Fibroblast of peridontal ligament (primary cell): ENCODE measurements around the gene ZNF462.
"Not testable (repeated sequence)": the region's sequence is repeated elsewhere in the genome, so short reads cannot be mapped to it uniquely, and the experiment has no call there.

Experiments used
- DNase-seq: peaks from one replicate; pipeline ENCODE4 v3.0.0-alpha.2; 2010; ENCODE audit errors: extremely low read depth

ZNF462 gene

DNA sequence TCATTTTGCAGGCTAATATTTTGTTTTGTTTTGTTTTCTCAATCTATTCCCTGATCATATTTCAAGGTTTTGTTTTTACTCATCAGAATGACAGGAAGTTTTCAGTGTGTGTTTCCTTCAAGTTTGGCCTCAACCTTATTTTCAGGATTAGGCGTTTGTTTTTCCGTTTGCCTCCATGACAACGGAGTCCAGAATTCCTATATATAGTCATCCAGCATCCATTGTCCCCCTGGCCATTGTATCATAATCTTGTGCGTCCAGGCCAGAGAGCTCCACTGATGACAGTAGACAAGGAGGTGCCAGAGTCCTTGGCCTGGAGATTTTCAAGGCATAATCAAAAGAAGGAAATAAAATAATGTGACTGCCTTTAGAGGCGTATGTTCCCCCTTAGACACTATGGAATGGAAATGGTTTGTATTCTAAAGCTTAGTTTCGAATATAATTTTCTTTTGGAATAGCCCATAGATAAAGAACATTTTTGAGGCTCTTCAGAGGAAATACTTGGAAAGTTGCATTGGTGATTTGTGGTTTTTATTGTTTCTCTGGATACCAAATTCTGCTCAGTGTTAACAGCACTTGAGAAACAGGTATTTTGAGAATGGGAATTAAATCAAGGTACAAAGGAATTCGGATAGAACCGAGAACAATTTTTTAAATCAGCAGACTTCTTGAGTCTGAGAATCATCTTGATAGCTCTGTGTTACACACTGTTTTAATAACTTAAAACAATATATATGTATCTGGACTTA lies 99.8 kb downstream of the ZNF462 start:
- DNase-seq = peak; percentile 13

DNA sequence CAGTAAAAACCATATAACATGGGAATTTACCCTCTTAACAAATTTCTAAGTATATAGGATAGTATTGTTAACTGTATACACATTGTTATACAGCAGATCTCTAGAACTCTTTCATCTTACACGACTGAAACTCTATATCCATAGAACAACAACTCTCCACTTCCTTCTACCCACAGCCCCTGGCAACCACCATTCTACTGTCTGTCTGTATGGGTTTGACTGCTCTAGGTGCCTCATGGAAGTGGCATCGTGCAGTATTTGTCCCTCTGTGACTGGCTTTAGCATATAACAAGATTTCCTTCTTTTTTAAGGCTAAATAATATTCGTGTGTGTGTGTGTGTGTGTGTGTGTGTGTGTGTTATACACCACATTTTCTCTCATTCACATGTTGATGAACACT lies 100.7 kb downstream of the ZNF462 start:
- DNase-seq = no peak

DNA sequence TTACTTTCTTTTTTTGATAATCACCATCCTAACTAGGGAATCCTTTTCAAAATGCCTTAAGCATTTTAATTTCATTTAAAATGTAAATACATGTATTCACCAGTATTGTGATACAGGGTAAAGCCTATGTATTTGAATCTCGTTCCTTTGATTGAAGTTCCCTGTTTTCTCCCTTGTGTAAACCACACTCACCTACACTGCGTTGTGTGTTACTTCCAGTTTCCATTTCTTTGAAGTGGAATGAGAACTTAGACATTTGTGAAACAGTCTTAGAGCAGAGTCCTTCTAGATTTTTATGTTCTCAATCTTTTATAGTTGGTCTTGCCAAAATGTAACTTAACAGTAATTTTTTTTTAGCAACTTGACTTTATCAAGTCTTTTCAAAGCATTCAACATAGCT lies 101.4 kb downstream of the ZNF462 start:
- DNase-seq = no peak

DNA sequence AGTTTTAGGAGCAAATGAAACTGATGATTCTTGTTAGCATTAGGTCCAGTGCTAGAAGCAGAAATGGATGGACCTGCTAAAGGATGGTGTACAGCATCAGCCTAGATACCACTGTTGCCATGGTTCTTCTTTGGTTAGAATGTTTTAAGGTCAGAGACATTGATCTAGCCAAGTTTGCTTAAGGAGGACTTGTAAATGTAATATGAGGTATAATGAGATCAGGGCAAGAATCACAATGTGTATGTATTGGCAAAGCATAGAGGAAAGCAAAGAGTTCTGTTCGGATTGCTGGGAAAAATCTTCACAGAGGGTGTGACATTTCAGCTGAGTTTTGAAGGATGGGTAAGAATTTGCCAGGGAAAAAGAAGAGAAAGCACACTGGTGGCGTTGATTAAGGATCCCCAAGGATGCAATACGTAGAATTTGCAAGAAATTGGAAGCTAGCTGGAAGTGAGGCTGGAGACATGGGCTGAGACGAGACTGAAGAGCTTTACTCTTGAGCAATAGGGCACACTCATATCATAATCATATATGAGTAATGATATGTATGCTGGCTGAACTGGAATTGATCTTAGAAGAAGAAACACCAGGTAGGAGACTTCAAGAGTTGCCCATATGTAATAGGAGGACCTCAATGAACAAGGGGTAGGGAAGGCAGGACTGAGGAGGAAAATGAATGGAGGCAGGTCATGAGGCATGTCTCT lies 102.0 kb downstream of the ZNF462 start:
- DNase-seq = peak; percentile 61

DNA sequence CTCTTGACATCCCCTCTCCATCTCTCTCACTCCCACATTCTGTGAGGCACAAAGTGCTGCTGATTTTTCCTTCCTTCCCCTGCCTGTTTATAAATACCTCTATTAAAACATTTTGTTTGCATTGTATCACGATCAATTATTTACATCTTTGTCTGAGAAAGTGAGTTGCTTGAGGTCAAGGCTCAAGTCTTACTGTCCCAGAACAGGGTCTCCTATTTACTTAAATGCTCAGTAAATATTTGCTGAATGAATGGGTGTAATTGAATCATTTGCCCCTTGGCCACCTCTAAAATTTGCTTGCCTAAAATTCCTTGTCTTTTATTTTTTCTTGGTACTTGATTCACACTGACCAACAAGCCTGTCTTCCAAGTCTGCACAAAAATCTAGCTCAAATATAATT lies 103.5 kb downstream of the ZNF462 start:
- no peak for DNase-seq

DNA sequence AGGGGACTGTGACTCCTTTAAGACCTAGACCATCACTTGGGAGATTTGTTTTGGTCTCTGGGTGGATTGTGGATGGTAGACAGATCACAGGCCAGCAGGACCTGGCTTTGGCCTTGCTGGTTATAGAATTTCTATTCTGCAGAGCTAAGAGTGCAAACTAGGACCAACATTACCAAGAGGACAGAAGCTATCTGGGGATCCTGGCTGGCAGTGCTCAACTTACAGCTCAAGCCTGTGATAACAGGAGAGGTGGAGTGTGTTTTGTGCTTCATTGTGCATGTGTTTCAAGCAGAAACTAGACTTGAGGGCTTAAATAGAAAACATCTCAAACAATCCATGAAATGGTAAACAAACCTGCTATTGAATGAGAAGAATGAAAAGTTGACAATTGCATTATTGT lies 106.7 kb downstream of the ZNF462 start:
- no peak for DNase-seq

DNA sequence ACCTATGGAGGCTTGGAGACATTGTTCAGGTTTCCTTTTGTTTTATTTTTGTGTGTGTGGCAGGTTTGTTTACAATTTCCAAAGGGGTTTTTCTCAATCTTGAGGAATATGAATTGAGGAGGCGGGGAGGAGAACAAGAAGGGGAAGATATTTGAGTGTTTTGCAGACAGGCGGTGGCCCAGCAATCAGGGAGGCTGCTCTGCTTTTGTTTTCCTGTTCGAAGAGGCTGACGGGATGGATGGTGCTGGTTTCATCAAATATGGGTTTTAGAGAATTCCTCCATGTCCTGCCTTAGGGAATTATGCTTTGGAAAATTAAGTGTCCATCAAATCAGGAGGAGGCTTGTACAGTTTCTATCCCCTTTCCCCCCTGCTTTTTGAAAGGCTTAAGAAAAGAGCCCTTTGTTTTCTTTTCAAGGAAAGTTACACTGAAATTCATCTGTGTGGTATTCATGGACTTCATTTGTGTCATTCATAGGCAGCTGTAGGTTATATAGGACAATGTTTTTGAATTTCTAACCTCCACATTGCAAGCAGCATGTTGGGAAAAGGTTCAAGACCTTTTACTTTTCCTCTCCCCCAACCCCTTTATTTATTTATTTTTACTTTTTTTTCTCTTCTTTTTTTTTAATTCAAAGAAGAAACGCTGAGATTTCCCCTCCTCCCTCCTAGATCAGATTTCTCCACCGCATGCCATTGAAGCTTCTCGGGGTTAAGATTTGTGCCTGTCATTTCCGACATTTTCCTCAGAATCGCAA lies 107.4 kb downstream of the ZNF462 start:
- DNase-seq = peak; percentile 14

DNA sequence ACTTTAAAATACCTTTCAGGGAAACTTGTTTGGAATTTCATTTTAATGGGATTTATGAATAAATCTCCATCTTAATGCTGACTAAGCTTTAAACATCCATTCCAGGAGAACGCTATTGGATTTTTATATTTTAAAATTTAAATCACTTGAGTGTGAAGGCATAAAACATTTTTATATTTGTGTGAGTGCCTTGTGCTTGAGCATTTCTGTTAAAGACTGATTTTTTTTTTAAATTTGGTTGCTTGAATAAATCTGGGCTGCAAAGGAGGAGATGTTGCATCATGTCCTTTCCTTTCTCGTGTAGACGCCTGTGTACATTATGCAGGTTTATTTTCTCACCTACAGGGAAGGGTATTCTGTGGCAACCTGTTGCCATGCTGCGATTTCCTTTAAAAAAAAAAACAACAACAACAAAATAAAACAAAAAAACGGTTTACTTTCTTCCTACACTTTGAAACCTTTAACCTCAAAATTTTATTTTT lies 108.1 kb downstream of the ZNF462 start:
- DNase-seq = no peak

DNA sequence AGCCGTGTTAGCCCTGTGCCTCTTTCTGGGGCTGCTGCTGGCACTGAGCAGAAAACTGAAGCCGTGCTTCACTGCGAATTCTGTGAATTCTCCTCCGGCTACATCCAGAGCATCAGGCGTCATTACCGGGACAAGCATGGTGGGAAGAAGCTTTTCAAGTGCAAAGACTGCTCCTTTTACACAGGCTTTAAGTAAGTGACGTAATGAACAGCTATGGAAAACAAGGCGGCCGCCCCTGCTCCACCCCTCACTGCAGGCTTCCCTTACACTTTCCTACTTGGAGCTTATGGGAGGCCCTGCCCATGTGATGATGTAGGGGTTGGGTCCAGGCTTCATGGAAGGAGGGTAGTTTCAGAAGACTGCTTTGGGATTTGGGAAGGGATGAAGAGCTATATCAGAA lies 109.1 kb downstream of the ZNF462 start:
- no peak for DNase-seq

DNA sequence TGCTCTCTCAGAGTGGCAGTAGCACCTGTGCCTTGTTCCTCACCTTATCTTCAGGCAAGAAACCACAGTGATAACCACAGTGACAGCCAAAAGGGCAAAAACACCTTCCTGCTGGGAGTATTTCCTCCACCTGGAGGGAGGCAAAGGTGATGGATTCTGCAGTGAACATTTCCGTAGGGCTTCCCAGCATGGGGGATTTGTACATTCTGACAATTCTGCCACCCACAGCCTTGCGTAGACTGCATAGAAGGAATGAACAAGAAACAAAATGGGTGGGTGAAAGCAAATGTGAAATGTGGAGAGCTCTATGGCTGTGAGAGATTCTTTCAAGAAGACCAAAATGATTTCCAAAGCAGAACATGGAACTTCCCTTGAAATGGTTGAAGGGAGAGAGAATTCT lies 111.4 kb downstream of the ZNF462 start:
- no peak for DNase-seq

DNA sequence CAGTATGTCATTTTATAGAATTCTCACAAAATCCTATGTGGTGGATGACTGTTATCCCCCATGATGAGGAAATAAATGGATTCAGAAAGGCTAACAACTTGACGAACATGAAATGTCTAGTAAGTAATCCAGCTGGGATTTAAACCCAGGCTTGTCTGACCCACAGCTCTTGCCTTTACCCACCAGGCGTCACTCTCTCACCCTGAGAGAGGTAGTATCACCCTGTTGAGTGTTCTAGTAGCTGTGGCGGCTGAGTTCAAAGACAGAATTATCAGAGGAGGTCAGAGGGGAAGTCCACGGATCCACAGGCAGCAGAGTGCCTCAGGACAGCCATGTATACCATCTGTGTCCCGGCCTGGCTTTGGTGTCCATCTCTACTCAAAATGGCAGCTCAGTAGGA lies 113.8 kb downstream of the ZNF462 start:
- DNase-seq = no peak

DNA sequence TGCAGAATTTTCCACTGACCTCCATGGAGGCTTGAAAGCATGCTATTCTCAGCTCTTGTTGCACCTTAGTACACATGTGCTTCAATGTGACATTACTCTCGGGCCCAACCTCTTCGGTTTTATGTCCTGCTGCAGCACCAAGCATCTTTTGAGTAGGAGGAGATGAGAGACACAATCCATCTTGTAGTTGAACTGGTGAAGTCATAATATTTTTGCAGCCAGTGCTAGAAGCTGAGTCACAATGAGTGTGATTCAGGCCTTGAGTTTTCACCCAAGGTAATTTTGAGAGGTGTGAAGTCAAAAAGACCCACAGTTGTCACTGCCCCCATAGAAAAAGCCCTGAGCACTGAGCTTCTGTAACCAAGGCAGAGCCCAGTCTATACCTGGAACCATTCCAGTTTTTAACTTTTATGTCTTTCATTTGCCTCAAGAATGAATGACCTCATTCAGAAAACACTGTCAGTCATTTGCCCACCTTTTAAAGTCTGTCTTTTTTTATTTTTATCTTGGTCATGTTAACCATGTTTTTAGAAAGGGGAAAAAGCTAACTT lies 117.7 kb downstream of the ZNF462 start:
- DNase-seq = no peak

DNA sequence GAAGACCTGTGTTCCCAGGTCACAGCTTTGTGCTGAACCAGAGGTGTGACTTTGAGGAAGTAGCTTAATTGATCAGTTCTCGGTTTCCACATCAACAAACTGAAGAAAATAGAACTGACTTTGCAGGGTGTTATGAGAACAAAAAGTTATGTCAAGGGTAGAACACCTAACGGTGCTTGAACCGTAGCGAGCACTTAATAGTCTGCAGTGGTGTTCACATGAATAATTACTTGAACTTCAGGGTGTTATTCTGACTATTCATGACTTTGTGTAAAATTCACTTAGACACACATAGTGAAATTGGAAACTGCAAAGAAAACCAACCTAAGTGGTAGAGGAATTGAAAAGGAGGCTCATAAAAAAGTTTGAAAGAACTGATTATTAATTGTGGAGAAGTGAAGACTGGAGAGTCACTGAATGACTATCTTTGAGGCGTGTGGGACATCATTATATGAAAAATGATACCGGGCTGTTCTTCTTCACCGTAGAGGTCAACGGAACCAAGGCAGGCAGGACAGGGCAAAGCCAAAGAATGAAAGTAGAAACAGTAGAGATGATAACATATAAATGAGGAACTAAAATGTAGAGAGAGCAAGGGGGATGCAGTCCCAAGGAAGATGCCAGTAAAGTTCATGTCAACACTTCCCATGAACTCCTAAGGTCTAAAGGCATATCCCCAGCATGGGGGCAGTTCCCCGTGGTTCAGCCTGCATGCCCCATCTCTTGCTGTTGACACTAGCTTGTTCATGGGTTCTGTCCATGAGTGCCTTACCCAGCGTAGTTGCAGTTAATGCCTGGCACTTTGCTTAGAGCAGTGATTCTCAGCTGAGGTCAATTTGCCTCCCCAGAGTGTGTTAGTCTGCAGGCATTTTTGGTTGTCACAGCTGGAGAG lies 118.7 kb downstream of the ZNF462 start:
- DNase-seq = no peak

DNA sequence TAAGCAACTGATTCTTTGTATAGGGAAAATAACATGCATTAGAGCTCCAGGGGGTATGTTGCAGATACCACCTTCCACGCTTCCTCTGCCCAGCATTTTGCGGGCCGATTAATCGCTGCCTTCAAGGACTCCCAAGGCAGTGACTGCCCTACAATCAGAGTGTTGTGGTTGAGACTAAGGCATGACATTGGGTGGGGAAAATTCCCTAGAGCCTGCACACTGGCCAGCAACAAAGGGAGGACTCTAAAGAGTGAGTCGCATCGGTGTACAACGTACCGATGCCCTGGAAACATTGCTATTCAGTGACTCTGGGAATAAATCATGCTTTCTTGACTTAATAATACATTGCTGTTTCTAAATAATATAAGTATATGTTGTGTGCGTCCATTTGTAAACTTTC lies 119.7 kb downstream of the ZNF462 start:
- no peak for DNase-seq

DNA sequence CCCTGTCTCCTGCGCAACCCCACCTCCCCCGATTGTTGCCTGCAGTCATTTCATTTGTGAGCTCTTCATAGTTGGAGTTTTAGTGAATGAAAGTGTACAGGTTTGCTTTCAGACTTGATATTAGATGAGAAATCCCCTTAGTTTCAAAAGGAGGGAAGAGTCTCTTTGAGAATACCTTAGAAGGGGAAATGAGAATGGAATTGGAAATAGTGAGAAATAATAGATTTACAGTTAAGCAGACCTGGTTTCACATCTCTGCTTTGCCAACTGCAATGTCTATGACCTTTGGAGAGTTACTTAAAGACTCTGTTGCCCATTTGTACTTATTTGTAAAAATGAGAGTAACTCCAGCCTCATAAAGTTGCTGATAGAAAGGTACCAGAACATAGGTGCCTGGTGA lies 120.4 kb downstream of the ZNF462 start:
- no peak for DNase-seq

DNA sequence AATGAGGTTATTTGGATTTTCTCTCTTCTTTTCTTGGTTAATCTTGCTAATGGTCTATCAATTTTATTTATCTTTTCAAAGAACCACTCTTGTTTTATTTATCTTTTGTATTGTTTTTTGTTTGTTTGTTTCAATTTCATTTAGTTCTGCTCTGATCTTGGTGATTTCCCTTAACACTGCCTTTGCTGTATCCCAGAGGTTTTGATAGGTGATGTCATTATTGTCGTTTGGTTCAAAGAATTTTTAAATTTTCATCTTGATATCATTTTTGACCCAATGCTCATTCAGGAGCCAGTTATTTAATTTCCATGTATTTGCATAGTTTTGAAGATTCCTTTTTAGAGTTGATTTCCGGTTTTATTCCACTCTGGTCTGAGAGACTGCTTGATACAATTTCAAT lies 126.9 kb downstream of the ZNF462 start:
- DNase-seq = not testable (repeated sequence)

DNA sequence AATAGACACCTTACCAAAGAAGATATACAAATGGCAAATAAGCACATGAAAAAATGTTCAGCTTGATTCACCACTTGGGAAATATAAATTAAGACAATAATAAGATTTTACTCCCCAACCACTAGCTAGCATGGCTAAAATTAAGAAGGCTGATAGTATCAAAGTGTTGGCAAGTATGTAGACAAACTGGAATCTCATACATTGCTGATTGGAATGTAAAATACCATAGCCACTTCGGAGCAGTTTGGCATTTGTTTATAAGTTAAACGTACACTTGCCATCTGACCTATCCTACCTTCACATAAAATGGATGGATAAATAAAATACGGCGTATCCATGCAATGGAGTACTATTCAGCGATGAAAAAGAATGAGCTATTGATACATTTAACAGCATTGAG lies 129.2 kb downstream of the ZNF462 start:
- DNase-seq = no peak

DNA sequence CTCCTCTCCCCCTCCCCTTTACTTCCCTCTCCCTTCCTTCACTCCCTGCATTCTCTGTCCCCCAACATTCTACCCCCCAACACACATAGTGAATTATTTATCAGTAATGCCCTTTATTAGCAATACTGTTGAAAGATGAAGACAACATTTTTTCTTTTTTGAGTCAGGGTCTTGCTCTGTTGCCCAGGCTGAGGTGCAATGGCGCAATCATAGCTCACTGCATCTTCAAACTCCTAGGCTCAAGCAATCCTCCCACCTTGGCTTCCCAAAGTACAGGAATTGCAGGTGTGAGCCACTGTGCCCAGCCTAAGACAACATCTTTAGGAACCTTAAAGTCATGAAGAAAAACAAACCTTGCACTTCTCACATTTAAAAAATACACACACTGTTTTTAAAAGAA lies 130.6 kb downstream of the ZNF462 start:
- no peak for DNase-seq

DNA sequence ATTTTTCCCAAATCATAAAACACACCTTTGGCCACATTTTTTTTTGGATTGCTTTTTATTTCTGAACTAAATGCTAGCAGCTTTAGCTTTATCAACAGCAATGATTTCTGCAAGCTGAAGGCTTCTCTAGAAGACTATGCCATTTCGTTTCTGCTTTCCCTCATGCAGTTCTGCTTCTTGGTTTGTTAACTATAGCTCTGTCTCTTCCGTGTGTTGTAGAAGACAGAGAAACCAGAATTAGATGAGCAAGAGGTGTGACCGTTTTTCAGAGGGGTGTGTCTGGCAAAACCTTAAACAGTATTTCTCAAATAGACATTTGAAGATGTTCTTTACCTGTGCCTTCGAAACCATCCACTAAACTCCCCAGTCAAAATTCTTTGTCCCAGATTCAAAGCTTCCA lies 131.5 kb downstream of the ZNF462 start:
- DNase-seq = no peak

DNA sequence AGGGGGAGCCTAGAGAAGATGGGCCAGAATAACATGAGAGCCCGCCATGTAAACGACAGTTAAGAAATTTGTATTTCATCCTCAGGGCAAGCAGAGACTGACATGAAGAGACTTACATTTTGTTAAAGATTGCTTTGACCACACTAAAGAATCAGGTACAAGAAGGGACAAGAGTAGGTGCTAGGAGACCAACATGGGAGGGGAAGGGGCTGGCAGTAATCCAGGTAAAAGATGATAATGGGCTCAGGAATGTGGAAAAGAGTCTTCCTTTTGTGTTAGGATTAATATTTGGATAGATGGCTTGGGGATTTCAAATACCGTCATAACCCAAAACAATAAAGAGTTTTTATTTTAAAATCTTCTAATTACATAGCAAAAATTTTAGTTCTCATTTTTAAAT lies 137.3 kb downstream of the ZNF462 start:
- DNase-seq = no peak

DNA sequence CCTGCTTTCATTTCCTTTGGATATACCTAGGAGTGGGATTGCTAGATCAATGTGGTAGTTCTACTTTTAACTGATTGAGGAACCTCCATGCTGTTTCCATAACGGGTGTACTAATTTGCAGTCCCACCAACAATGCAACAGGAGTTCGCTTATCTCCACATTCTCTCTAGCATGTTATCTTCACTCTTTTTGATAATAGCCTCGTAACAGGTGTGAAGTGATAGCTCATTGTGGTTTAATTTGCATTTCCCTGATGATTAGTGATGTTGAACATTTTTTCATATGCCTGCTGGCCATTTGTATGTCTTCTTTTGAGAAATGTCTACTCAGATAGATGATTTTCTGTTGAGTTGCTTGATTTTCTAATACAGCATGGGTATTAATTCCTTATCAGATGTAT lies 142.2 kb downstream of the ZNF462 start:
- no peak for DNase-seq
